GM23338 (cell line): ENCODE data around the gene MLX. TPM values are rescaled to one million over a fixed set of nuclear protein-coding genes. Genes with fewer than 3 reads are reported as not detected.

Experiments used
- ATAC-seq: fragments of 200-7000 bp; cut with Tn5 transposase; 3 replicates; pipeline ENCODE4 v1.9.1; 2020
- DNase-seq: peaks from one replicate; pipeline ENCODE4 v3.0.0-alpha.2; 2015; ENCODE audit warnings: low spot score
- H2AFZ ChIP-seq: fragments of 200-600 bp; sonication (generic); 2 replicates; pipeline ENCODE4 v1.8.0; 2016; ENCODE audit warnings: antibody characterized with exemption, mild to moderate bottlenecking, moderate library complexity
- H3F3A ChIP-seq: fragments of 200-600 bp; sonication (generic); replicated peaks from 2 replicates; pipeline ENCODE4 v1.8.0; 2017; ENCODE audit warnings: antibody characterized with exemption, mixed run types, low read depth
- H3K27ac ChIP-seq: fragments of 200-600 bp; sonication (generic); 2 replicates; pipeline ENCODE4 v1.6.1; 2016; ENCODE audit warnings: low read depth
- H3K27me3 ChIP-seq: fragments of 200-600 bp; sonication (generic); 2 replicates; pipeline ENCODE4 v1.8.0; 2016; ENCODE audit warnings: mild to moderate bottlenecking, mixed run types, moderate library complexity; ENCODE audit not compliant: insufficient read depth
- H3K36me3 ChIP-seq: fragments of 200-600 bp; sonication (generic); 2 replicates; pipeline ENCODE4 v1.8.0; 2016; ENCODE audit warnings: mild to moderate bottlenecking; ENCODE audit not compliant: insufficient read depth
- H3K4me1 ChIP-seq: fragments of 200-600 bp; sonication (generic); 2 replicates; pipeline ENCODE4 v1.8.0; 2016; ENCODE audit warnings: mild to moderate bottlenecking, moderate library complexity; ENCODE audit not compliant: insufficient read depth
- H3K4me2 ChIP-seq: fragments of 200-600 bp; sonication (generic); 2 replicates; pipeline ENCODE4 v1.7.1; 2017; ENCODE audit warnings: mixed run types
- H3K4me3 ChIP-seq: fragments of 200-600 bp; sonication (generic); 2 replicates; pipeline ENCODE4 v1.6.1; 2016; ENCODE audit warnings: mixed run types
- H3K79me2 ChIP-seq: fragments of 200-600 bp; sonication (generic); replicated peaks from 2 replicates; pipeline ENCODE4 v1.8.0; 2017; ENCODE audit warnings: mild to moderate bottlenecking; ENCODE audit not compliant: insufficient read depth
- H3K9me2 ChIP-seq: fragments of 200-600 bp; sonication (generic); 2 replicates; pipeline ENCODE4 v1.8.0; 2017; ENCODE audit not compliant: insufficient read depth
- H4K20me1 ChIP-seq: fragments of 200-600 bp; sonication (generic); replicated peaks from 2 replicates; pipeline ENCODE4 v1.8.0; 2017; ENCODE audit warnings: mild to moderate bottlenecking; ENCODE audit not compliant: insufficient read depth
- H3K27ac Mint-ChIP-seq: 2 replicates; pipeline ENCODE4 v1.8.0; 2020; ENCODE audit warnings: inconsistent platforms, mild to moderate bottlenecking, moderate library complexity, mixed read lengths
- H3K27me3 Mint-ChIP-seq: 3 replicates; pipeline ENCODE4 v1.8.0; 2022; ENCODE audit warnings: low read depth, mild to moderate bottlenecking, moderate library complexity, mixed read lengths, inconsistent platforms; ENCODE audit not compliant: insufficient read depth, poor library complexity
- H3K36me3 Mint-ChIP-seq: 3 replicates; pipeline ENCODE4 v1.8.0; 2021; ENCODE audit warnings: low read depth, mild to moderate bottlenecking, inconsistent platforms, moderate library complexity, mixed read lengths
- H3K4me1 Mint-ChIP-seq: 3 replicates; pipeline ENCODE4 v1.8.0; 2020; ENCODE audit warnings: mild to moderate bottlenecking, inconsistent platforms, mixed read lengths
- H3K4me3 Mint-ChIP-seq: 3 replicates; pipeline ENCODE4 v1.8.0; 2021; ENCODE audit warnings: moderate library complexity, mild to moderate bottlenecking, inconsistent platforms, mixed read lengths
- H3K9me3 Mint-ChIP-seq: 3 replicates; pipeline ENCODE4 v1.8.0; 2020; ENCODE audit warnings: moderate library complexity, mild to moderate bottlenecking, inconsistent platforms, mixed read lengths
- CREB1 ChIP-seq: fragments of 250-450 bp; sonication (Bioruptor Pico); IDR thresholded peaks from 2 replicates; pipeline ENCODE4 v1.5.0; 2020; ENCODE audit warnings: low read depth, mild to moderate bottlenecking, moderate library complexity
- EZH2 ChIP-seq: fragments of 200-600 bp; sonication (generic); IDR thresholded peaks from one replicate; pipeline ENCODE4 v1.8.0; 2017; ENCODE audit warnings: antibody characterized with exemption, mild to moderate bottlenecking, low read depth; ENCODE audit not compliant: unreplicated experiment
- EZH2phosphoT487 ChIP-seq: fragments of 200-600 bp; sonication (generic); IDR thresholded peaks from one replicate; pipeline ENCODE4 v1.8.1; 2018; ENCODE audit warnings: antibody characterized with exemption; ENCODE audit not compliant: unreplicated experiment
- JUNB ChIP-seq: IDR thresholded peaks from one replicate; pipeline ENCODE4 v1.6.1; 2016; ENCODE audit warnings: antibody characterized with exemption; ENCODE audit not compliant: unreplicated experiment
- NANOG ChIP-seq: IDR thresholded peaks from 2 replicates; pipeline ENCODE4 v1.6.1; 2016; ENCODE audit warnings: antibody characterized with exemption, borderline replicate concordance
- POLR2AphosphoS5 ChIP-seq: IDR thresholded peaks from 2 replicates; pipeline ENCODE4 v1.6.1; 2016; ENCODE audit warnings: antibody characterized with exemption, low read depth
- STAT1 ChIP-seq: IDR thresholded peaks from one replicate; pipeline ENCODE4 v1.6.1; 2016; ENCODE audit warnings: antibody characterized with exemption; ENCODE audit not compliant: unreplicated experiment
- ZNF331 ChIP-seq: fragments of 250-450 bp; sonication (Bioruptor Pico); IDR thresholded peaks from 2 replicates; pipeline ENCODE4 v1.5.0; 2020; ENCODE audit warnings: low read depth, mild to moderate bottlenecking, moderate library complexity
- polyA plus RNA-seq: library from polyadenylated mRNA; unstranded; fragments of >200 nt; fragmentation: Nextera tagmentation; extraction: Ambion mirVana; gene quantifications from 2 replicates; pipeline ENCODE4 v1.2.1, GENCODE V29; 2016
- total RNA-seq: library from RNA; depleted of rRNA; stranded (reverse); fragments of >200 nt; shearing (Covaris generic); gene quantifications from 2 replicates; pipeline ENCODE4 v1.2.3, GENCODE V29; 2014
- TF ChIP-seq, protein P1 (sequence below): IDR thresholded peaks from one replicate; pipeline ENCODE4 v1.6.1; 2018; ENCODE audit warnings: antibody characterized with exemption; ENCODE audit not compliant: unreplicated experiment
- TF ChIP-seq, protein P2 (sequence below), 2 experiments: fragments of 200-600 bp in 1 of 2; sonication (generic) in 1 of 2; conservative IDR thresholded peaks; 2 replicates each; pipeline versions ENCODE4 v1.5.1 to v1.6.1; 2016 to 2017; ENCODE audit warnings: antibody characterized with exemption in 2 of 2, low read depth in 2 of 2, mild to moderate bottlenecking in 2 of 2, moderate library complexity in 1 of 2
- TF ChIP-seq, protein P3 (sequence below): IDR thresholded peaks from 2 replicates; pipeline ENCODE4 v1.6.1; 2016; ENCODE audit warnings: antibody characterized with exemption

MLX gene
- total and polyA plus RNA-seq, 2 experiments from 2014 or later, result 33.2 to 34.1 TPM

GRCh38 chr17:42577140-42577531 is 10.2 kb downstream of the MLX start (continued):
- TF ChIP-seq, protein P1, sequence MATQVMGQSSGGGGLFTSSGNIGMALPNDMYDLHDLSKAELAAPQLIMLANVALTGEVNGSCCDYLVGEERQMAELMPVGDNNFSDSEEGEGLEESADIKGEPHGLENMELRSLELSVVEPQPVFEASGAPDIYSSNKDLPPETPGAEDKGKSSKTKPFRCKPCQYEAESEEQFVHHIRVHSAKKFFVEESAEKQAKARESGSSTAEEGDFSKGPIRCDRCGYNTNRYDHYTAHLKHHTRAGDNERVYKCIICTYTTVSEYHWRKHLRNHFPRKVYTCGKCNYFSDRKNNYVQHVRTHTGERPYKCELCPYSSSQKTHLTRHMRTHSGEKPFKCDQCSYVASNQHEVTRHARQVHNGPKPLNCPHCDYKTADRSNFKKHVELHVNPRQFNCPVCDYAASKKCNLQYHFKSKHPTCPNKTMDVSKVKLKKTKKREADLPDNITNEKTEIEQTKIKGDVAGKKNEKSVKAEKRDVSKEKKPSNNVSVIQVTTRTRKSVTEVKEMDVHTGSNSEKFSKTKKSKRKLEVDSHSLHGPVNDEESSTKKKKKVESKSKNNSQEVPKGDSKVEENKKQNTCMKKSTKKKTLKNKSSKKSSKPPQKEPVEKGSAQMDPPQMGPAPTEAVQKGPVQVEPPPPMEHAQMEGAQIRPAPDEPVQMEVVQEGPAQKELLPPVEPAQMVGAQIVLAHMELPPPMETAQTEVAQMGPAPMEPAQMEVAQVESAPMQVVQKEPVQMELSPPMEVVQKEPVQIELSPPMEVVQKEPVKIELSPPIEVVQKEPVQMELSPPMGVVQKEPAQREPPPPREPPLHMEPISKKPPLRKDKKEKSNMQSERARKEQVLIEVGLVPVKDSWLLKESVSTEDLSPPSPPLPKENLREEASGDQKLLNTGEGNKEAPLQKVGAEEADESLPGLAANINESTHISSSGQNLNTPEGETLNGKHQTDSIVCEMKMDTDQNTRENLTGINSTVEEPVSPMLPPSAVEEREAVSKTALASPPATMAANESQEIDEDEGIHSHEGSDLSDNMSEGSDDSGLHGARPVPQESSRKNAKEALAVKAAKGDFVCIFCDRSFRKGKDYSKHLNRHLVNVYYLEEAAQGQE, result no peak
- TF ChIP-seq ZNF331 (CRISPR knock-in tag) (no peak), STAT1 (no peak), CREB1 (CRISPR knock-in tag) (no peak), EZH2 (no peak), JUNB (no peak), NANOG (no peak)
- TF ChIP-seq, protein P2, sequence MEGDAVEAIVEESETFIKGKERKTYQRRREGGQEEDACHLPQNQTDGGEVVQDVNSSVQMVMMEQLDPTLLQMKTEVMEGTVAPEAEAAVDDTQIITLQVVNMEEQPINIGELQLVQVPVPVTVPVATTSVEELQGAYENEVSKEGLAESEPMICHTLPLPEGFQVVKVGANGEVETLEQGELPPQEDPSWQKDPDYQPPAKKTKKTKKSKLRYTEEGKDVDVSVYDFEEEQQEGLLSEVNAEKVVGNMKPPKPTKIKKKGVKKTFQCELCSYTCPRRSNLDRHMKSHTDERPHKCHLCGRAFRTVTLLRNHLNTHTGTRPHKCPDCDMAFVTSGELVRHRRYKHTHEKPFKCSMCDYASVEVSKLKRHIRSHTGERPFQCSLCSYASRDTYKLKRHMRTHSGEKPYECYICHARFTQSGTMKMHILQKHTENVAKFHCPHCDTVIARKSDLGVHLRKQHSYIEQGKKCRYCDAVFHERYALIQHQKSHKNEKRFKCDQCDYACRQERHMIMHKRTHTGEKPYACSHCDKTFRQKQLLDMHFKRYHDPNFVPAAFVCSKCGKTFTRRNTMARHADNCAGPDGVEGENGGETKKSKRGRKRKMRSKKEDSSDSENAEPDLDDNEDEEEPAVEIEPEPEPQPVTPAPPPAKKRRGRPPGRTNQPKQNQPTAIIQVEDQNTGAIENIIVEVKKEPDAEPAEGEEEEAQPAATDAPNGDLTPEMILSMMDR (conservative IDR thresholded peaks at IDR 0.05; ENCODE audit: low read depth in 2 of 2), result no peak
- TF ChIP-seq, protein P3, sequence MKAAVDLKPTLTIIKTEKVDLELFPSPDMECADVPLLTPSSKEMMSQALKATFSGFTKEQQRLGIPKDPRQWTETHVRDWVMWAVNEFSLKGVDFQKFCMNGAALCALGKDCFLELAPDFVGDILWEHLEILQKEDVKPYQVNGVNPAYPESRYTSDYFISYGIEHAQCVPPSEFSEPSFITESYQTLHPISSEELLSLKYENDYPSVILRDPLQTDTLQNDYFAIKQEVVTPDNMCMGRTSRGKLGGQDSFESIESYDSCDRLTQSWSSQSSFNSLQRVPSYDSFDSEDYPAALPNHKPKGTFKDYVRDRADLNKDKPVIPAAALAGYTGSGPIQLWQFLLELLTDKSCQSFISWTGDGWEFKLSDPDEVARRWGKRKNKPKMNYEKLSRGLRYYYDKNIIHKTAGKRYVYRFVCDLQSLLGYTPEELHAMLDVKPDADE, result no peak

DNA sequence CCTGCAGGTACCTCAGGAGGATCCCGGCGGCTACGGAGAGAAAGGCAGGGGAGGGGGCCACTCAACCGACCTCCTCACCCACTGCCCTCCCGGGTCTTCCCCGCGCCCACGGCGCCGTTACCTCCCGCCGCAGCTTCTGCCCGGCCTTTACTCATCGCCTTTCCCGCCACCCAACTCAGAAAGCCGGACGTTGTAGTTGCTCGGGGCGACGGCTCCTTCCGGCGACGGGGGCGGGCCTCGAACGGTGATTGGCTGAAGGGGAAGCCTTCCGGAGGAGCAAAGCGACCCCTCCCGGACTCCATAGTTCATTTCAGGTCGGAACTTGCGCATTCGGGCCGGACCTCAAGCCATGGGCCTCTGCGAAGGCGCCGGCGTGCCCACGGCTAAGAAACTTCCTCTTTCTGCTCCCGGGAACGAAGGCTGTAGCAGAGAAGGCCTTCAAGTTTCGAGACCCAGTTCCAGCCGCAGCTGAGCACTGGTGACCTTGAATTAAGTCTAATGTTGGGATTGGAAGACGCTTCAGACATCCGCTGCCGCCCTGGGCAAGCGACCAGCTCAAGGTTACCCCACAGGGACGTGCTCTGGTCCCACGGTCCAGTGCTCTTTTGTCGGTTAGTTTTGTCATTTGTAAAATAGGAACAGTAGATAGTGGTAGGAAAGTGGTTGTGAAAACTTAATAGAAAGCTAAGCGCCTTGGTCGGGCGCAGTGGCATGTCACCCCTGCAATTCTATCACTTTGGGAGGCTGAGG is 10.8 kb downstream of the MLX start, which contains the start of gene PSMC3IP:
Gene PSMC3IP, minus strand, starts transcription at position 198 of the 750 bp plus-strand sequence. Its CDS starts 43 bp downstream, at position 155.
- H3K79me2 ChIP-seq, result peaks cover 19% of the 10 kb centered on the region
- peak within 1 kb of the TSS; percentile 86 for H3K4me3 ChIP-seq
- H3K9me2 ChIP-seq, result no peaks in the 10 kb centered on the region
- peaks cover 8% of the 10 kb centered on the region for H3K4me1 ChIP-seq
- H3F3A ChIP-seq, result peaks cover 40% of the 10 kb centered on the region
- Mint-ChIP-seq H3K4me3 (peak within 1 kb of the TSS; percentile 93), H3K36me3 (peaks cover 55% of the 10 kb centered on the region), H3K4me1 (peaks cover 21% of the 10 kb centered on the region), H3K9me3 (no peaks in the 10 kb centered on the region), H3K27me3 (peaks cover 14% of the 10 kb centered on the region), H3K27ac (peak within 1 kb of the TSS; percentile 93)
- TF ChIP-seq POLR2AphosphoS5, result peak; percentile 89
- no peak for TF ChIP-seq EZH2
- no peak for TF ChIP-seq EZH2phosphoT487
- TF ChIP-seq, protein P2 (conservative IDR thresholded peaks at IDR 0.05; ENCODE audit: low read depth in 2 of 2), result peak; percentile 16 to 52; a peak in 3 of 4 replicates
- TF ChIP-seq, protein P3, result peak; percentile 61
- peak; percentile 67 for TF ChIP-seq CREB1 (CRISPR knock-in tag)
- peak within 1 kb of the TSS; percentile 80; the same call in 1 of the 2 replicates for H2AFZ ChIP-seq
- peaks cover 25% of the 10 kb centered on the region for H3K36me3 ChIP-seq
- DNase-seq (peak; percentile 99), ATAC-seq (peak; percentile 86)
- H3K4me2 ChIP-seq, result peak within 1 kb of the TSS; percentile 85
- no peaks in the 10 kb centered on the region for H3K27me3 ChIP-seq
- H4K20me1 ChIP-seq, result peaks cover 10% of the 10 kb centered on the region; the same call in 1 of the 2 replicates
- peak within 1 kb of the TSS; percentile 79 for H3K27ac ChIP-seq
